HG03139 (cell line): ENCODE results near the gene ARHGDIG.

Source experiments
- ATAC-seq: cut with Tn5 transposase; IDR thresholded peaks from one replicate; pipeline ENCODE4 v1.9.1; 2021; ENCODE audit not compliant: unreplicated experiment

The ARHGDIG gene

DNA sequence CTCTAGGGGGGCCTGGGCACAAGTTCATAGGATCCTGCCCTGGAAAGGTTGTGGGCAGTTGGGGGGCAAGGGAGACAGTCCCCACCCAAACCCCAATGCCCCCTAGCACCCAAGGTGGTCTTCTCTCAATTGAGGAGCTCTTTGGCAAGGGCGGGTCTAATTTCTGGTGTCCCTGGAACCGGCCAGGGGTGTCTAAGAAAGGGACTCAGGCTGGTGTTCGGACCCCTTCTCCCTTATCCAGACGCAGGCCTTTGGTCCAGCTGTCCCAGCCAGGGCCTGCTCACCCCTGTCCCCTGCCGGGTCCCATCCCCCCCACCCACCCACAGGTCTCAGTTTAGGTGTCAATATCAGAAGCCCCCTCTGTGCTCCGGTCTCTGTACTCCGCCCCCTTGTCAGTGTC, 860 bp upstream of the ARHGDIG start:
- no peak for ATAC-seq

DNA sequence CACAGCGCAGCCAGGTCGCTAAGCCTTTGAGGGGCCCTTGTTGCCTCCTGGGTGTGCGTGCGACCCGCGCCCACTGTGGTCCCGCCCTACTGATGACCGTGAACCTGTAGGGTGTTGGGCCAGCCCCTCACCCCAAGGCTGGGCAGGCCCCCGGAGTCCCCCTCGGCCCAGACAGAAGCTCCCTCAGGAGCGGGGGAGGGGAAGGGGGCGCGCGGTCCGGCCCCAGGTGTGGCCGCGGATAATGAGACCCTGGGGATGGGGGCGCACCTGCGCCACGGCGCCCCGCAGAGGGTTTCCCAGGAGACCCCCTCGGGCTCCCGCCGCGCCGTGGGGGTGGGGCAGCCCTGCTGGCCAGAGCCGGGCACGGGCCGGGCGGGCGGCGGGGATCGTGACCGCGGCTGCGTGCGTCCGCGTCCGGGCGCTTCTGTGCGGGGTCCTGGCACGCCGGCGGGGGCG, 358 bp upstream of the ARHGDIG start:
- no peak for ATAC-seq

DNA sequence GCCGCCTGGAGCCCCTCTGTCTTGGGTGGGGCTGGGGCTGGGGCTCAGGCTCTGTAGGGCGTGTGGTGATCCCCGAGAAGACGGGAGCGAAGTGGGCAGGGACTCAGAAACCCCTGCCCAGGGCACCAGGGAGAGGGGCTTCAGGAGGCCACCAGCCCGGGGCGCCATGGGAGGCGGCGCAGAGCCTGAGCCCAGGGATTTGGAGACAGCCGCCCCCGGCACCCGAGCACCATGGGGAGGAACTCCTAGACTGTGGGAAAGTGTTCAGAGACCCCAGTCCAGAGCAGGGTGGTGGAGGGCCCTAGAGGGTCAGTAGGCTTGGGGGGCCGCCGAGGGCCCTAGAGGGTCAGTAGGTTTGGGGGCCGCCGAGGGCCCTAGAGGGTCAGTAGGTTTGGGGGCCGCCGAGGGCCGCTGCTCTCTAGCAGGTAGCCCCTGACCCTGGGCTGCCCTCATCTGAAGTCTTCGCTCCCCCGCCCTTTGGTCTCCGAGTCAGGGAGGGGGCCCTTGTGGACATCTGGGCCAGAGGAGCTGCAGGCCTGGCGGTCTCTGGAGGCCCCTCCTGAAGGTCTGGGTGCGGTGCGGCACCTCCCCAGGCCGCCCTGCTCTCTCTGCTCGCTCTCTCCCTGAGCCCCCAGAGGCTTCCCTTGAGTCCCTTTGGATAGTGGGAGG, 734 bp downstream of the ARHGDIG start:
- ATAC-seq = no peak

DNA sequence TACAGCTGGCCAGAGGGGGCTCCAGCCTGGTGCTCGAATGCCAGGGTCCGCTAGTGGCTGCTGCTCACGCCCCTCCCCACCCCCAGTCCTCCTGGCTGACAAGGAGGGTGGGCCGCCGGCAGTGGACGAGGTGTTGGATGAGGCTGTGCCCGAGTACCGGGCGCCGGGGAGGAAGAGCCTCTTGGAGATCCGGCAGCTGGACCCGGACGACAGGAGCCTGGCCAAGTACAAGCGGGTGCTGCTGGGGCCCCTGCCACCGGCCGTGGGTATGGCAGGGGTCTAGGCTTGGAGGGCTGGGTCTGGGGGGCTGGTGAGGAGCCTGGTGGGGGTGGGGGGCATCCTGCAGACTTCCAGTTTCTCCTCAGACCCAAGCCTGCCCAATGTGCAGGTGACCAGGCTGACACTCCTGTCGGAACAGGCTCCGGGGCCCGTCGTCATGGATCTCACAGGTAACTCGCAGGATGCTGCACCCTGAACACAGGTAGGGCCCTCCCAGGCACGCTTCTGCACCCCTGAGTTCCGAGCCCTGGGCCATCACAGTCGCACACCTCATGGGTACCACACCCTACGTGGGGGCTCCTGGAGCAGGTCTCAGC, 1.4 kb downstream of the ARHGDIG start:
- ATAC-seq = no peak

DNA sequence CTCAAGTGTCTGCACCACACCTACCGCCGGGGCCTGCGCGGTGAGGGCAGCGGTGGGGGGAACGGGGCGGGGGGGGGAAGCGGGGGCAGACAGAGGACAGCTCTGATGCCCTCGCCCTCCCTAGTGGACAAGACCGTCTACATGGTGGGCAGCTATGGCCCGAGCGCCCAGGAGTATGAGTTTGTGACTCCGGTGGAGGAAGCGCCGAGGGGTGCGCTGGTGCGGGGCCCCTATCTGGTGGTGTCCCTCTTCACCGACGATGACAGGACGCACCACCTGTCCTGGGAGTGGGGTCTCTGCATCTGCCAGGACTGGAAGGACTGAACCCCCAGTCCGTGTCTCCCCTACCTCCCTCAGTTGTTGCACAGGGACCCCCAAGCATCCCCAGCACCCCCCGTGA, 2.1 kb downstream of the ARHGDIG start:
- no peak for ATAC-seq

DNA sequence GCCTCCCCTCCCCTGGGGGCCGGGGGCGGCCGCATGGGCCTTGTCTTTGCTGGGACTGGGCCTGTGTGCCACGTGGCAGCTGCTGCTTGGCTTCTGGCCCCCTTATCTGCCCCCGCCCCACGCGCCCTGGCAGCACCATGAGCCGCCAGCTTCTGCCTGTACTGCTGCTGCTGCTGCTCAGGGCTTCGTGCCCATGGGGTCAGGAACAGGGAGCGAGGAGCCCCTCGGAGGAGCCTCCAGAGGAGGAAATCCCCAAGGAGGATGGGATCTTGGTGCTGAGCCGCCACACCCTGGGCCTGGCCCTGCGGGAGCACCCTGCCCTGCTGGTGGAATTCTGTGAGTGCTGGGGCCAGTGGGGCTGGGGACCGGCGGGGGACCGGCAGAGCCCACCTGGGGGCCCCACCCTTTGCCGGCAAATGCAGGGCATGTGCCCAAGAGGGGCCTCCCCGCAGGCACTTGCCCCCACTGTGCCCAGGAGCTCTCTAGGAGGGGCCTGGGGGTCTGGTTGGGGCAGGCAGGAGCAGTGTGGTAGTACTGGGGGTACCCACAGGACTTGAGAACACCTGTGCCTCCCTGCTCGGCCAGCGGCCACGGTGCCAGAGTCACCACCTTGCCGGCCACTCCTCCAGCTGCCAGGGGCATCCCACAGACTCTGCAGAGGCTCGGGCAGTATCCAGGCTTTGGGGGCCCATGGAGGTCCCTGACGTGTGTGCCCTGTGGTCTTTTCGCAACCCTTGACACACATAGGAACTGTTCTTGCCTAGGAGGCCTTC, 2.8 kb downstream of the ARHGDIG start, which contains the start of gene PDIA2:
PDIA2 (plus strand) TSS at position 132 of the 773 bp plus-strand sequence; CDS start at position 138, 6 bp downstream.
- ATAC-seq = no peak

DNA sequence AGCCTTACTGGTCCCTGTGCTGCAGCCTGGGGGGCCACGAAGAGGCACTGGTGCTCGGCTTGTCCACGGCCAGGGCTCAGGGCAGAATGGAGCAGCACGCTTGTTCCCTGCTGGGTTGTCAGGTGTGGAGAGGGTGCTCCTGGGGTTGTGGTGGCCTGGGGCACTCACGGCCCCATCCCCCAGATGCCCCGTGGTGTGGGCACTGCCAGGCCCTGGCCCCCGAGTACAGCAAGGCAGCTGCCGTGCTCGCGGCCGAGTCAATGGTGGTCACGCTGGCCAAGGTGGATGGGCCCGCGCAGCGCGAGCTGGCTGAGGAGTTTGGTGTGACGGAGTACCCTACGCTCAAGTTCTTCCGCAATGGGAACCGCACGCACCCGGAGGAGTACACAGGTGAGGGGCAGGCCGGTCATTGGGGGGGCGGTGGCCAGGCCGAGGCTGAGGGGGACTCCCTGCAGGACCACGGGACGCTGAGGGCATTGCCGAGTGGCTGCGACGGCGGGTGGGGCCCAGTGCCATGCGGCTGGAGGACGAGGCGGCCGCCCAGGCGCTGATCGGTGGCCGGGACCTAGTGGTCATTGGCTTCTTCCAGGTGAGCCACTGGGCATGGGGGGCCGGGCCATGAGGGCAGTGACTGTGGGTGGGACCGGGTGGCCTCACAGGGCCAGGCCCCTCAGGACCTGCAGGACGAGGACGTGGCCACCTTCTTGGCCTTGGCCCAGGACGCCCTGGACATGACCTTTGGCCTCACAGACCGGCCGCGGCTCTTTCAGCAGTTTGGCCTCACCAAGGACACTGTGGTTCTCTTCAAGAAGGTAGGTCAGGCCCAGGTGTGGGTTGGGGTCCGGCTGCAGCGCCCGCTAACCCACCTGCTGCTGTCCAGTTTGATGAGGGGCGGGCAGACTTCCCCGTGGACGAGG, 4.1 kb downstream of the ARHGDIG start:
- ATAC-seq = no peak

DNA sequence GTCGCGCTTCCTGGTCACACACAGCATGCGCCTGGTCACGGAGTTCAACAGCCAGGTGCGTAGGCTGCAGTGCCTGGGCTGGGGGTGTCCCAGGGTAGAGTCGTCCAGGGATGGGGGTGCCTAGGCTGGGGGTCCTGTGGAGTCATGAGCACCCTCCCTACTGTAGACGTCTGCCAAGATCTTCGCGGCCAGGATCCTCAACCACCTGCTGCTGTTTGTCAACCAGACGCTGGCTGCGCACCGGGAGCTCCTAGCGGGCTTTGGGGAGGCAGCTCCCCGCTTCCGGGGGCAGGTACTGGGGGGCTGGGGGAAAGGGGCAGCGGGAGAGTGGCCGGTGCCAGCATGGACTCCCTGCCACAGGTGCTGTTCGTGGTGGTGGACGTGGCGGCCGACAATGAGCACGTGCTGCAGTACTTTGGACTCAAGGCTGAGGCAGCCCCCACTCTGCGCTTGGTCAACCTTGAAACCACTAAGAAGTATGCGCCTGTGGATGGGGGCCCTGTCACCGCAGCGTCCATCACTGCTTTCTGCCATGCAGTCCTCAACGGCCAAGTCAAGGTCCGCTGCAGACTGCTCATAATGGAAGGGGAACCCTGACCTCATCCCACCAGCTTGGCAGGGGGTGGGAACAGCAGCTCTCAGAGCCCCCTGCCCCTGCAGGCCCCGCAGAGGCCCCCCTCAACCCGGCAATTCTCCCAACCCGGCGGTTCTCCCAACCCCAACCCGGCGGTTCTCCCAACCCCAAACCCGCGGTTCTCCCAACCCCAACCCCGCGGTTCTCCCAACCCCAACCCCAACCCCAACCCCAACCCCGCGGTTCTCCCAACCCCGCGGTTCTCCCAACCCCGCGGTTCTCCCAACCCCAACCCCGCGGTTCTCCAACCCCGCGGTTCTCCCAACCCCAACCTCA, 5.0 kb downstream of the ARHGDIG start:
- ATAC-seq = no peak

DNA sequence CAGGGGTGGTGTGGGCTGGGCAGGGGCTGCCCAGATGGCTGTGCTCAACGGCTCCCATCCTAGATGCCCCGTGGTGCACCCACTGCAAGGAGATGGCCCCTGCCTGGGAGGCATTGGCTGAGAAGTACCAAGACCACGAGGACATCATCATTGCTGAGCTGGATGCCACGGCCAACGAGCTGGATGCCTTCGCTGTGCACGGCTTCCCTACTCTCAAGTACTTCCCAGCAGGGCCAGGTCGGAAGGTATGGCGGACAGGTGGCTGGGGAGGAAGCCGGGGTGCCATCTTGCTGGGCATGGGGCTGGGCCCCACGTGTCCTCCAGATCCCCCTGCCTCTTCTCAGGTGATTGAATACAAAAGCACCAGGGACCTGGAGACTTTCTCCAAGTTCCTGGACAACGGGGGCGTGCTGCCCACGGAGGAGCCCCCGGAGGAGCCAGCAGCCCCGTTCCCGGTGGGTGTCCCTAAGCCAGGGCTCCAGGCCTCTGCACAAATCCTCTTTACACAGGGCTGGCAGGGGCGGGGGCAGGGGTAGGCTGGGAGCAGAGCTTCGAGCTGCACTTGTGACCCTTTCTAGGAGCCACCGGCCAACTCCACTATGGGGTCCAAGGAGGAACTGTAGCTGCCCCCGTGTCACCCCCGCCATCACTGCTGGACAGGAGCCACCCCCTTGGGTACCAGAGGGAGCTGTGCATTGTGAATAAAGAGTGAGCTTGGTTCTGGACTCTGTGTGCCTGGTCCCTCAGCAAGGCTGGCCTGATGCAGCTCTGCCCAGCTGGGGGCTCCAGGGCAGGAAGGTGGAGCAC, 6.3 kb downstream of the ARHGDIG start:
- no peak for ATAC-seq

DNA sequence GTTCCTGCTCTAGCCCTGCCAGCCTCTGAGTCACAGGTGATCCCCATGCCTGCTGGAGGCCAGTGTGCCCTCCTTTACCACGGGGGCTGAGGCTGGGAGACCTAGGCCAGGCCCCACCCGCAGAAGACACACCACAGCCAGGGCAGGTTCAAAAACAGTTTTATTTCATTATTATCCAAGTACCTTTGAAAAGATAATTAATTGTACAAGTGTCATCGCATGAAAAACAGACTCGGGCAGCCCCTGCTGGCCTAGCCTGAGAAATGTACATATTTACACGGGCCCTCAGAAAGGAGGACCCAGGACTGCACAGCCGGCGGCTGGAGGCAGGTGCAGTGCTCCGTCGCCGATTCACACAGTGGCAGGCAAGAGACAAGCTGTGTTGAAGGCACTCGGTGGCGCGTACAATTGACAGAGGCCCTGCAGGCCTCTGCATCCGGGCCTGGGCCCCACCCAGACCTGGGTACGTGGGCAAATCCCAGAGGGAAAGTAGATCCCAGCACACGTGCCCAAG, 7.0 kb downstream of the ARHGDIG start:
- no peak for ATAC-seq

DNA sequence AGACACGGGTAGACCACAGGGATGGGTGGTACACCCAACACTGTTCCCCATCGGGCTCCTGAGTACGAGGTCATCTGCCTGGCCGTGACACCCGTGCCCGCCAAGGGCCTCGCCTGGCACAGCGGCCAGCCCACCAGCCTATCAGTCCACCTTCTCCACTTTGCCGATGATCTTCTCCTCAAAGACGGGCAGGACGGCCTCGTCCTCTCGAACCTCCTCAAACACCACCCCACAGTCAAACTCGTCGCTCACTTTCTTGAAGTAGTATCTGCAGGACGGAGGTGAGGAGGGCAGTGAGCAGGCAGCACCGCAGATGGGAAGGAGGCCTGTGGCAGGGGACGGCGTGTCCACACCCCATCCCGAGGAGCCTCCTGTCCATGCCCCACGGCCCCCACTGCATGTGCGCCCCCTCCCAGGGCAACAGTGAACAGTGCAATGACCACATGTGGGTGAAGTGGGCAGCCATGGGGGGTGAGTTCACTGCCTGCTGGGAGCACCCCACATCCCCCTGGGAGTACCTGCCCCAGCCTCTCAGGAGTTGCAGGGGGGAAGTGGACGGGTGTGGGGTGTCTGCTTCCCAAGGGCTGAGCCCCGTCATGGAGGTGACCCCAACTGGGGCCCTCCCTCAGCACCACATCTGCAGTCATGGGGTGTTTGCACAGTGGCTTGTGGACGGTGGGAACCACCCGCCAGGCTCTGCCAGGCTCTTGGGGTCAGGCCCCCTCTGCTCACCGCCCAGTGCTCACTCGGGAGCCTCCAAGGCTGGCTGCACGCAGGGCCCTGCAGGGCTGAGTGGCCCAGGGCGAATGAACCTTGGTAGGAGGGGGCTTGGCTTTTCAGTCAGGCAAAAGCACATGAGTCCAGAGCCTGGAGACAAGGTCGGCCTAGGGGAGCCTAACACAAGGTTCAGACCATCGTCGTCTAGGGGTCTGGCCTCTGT, 7.9 kb downstream of the ARHGDIG start:
- no peak for ATAC-seq

DNA sequence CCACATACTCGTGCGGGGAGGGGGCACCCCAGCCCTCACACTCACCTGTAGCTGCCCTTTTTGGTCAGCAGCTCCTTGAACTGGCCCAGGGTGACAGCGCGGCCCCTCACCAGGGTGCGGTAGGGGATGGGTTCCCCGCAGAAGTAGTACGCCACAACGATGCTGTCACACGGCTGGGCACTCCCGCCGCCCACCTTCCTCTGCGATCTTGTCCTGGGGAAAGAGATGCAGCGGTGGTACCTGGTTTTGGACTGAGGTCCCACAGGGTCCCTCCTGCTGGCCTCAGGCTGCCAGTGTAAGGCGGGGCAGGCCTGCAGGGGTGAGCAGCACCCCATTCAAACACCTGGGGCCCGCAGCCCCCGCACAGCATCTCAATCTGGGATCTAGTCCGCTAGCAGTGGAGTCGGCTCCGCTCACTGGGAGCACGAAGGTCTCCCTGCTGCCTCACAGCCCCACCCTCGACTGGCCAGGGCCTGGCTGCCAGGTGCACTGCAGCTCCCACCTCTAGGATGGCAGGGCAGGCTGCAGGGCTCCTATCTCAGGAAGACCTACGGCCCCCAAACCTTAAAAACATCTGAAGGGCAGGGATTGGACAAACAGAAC, 9.1 kb downstream of the ARHGDIG start:
- ATAC-seq = no peak

DNA sequence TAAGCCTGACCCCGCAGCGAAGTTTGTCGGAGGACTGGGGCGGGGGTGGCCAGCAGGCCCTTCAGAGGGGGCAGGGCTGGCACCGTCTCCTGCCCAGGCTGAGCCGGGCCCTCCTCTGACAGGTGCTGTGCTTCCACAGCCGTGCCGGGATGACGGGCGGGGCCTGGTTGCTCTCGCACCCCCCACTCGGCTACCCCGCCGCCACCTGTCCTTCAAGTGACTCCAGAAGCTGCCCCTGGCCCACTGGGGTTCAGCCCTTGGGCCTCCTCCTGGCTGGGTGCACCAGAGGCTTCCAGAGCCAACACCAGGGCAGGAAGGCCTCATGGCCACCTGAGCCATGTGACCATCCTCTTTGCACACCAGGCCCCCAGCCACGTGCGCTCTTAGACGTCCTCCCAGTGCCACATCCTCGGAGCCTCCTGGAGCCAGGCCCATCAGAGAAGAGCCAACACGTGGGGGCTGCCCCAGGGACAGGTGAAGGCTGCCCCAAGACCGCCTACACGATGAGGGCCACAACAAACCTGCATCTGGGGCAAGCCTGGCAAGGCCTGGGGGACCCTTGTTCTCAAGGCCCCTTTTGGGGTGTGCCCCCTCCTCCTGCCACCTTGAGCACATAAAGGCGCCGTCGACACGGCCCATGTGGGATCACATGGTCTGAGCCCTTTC, 9.8 kb downstream of the ARHGDIG start:
- ATAC-seq = no peak

DNA sequence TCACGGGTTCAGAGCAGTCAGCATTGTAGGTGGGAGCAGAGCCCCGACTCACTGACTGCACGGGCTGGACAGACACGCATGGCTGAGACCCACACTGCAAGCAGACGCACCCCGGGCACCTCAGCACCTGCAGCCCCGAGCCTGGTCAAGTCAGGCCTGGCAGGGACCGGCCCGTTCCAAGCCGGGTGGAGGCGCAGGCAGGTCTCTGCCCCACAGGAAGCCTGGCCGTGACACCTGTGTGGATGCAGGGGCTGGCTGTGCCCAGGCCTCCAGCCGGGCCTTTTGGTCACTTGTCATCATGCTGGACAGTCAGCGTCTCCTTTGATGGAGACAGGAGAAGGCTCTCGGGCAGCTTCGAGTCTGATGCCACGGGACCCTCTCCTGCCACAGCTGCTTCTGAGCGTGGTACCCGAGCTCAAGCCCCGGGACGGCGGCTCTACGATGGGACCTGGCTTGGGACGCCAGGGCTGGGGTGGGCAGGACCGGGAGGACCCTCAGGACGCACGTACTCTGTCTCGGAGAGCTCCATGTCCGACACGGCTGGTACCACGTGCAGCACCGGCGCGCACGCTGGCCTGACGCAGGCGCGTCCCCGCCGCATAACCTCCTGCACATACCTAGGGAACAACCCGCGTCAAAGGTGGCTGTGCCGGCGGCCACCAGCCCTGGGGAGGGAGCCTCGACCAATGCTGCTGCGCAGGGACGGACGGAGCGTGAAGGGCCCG, 10.5 kb downstream of the ARHGDIG start:
- ATAC-seq = no peak

DNA sequence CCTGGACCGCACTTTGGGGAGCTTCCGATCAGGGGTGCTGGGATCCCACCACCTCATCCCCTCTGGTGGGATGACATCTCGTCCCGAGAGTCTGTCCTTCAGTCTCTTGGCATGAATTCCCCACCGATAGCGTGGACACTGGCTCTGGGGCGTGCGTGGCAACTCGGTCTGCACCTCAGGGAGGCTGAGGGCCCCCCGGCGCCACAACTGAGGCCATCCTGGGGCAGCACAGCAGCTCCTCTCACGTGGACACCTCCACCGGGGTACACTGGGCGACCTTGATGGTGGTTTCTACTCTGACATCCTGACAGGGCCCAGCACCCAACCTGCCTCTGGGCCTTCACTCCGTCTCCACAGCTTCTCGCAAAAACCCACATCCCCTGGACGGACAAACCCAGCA, 11.1 kb downstream of the ARHGDIG start:
- ATAC-seq = no peak

DNA sequence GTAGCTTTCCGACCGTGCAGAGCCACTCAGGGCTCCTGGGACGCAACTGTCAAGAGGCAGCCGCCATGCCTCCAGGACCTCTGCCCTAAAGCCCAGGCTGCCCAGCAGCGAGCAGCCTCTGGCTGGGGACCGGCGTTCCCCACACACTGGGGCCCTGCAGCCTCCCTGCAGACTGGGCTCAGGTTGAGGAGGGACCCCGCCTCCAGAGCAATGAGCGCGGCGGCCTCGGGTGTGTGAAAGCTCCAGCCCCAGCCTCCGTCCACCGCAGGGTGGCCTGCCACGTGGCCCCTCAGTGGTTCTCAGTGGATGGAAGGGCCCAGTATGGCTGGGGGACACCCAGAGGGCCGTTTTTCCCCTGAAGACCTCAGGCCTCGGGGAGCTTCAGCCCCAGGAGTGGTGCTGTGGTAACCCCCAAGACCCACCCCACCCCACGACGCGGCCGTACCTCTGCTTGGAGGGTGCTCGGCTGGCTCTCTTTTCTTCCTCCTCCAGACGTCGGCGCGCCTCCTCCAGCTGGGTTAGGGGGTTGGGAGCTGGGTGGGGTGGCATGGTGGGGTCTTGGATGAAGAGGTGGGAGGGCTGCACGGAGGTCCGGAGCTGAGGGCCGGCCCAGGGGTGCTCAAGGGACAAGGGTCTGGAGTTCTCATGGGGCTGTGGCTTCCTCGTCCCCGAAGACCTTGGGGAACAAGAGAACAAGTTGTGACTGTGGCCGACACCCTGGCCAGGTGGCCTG, 12.8 kb downstream of the ARHGDIG start:
- no peak for ATAC-seq
